Progenitor cell of endocrine pancreas (in vitro differentiated cells): Measurements from ENCODE around the gene DHDH. TPM values are rescaled to one million over a fixed set of nuclear protein-coding genes. Genes with fewer than 3 reads are reported as not detected.

Source experiments
- DNase-seq: peaks from one replicate; pipeline ENCODE4 v3.0.0; 2021; ENCODE audit warnings: low spot score; ENCODE audit not compliant: unreplicated experiment
- H3K27ac Mint-ChIP-seq: 2 replicates; pipeline ENCODE4 v1.8.0; 2021; ENCODE audit warnings: mild to moderate bottlenecking, moderate library complexity, mixed read lengths
- H3K27me3 Mint-ChIP-seq: 2 replicates; pipeline ENCODE4 v1.8.0; 2021; ENCODE audit warnings: mixed read lengths
- H3K36me3 Mint-ChIP-seq: 2 replicates; pipeline ENCODE4 v1.8.0; 2022; ENCODE audit warnings: mixed read lengths; ENCODE audit not compliant: insufficient read depth
- H3K4me1 Mint-ChIP-seq: 2 replicates; pipeline ENCODE4 v1.8.0; 2021; ENCODE audit warnings: low read depth, mixed read lengths
- H3K4me3 Mint-ChIP-seq: 2 replicates; pipeline ENCODE4 v1.8.0; 2021; ENCODE audit warnings: low read depth, mild to moderate bottlenecking, moderate library complexity, mixed read lengths
- H3K9me3 Mint-ChIP-seq: 2 replicates; pipeline ENCODE4 v1.8.0; 2021; ENCODE audit warnings: low read depth, mixed read lengths
- CTCF ChIP-seq: fragments of 200-600 bp; sonication (generic); IDR thresholded peaks from one replicate; pipeline ENCODE4 v1.5.0; 2021; ENCODE audit warnings: antibody characterized with exemption, mild to moderate bottlenecking; ENCODE audit not compliant: unreplicated experiment
- total RNA-seq: library from RNA; stranded (reverse); gene quantifications from 2 replicates; pipeline ENCODE4 v1.2.1, GENCODE V29; 2021

Gene DHDH
- total RNA-seq, 1 donor from 2014 or later = 1.8 TPM

GRCh38 chr19:48963371-48964204 lies 30.1 kb downstream of the DHDH start:
- no peak for TF ChIP-seq CTCF
- DNase-seq = peak; percentile 74
- Mint-ChIP-seq H3K9me3 (no peaks in the 10 kb centered on the region), H3K27me3 (no peaks in the 10 kb centered on the region), H3K36me3 (peaks cover 24% of the 10 kb centered on the region), H3K4me1 (peaks cover 44% of the 10 kb centered on the region), H3K27ac (peak overlapping the region; percentile 98), H3K4me3 (peak overlapping the region; percentile 100)

GRCh38 chr19:48964205-48965039 lies 30.9 kb downstream of the DHDH start:
- Mint-ChIP-seq H3K36me3 (peaks cover 27% of the 10 kb centered on the region), H3K4me1 (peaks cover 44% of the 10 kb centered on the region), H3K4me3 (peak overlapping the region; percentile 100), H3K27me3 (no peaks in the 10 kb centered on the region), H3K27ac (peak overlapping the region; percentile 98), H3K9me3 (no peaks in the 10 kb centered on the region)
- TF ChIP-seq CTCF = no peak
- no peak for DNase-seq

GRCh38 chr19:48965040-48965805 lies 31.7 kb downstream of the DHDH start, which contains the start of gene FTL:
TSS of gene FTL (plus strand) at chr19:48965309. CDS start at chr19:48965508, 199 bp downstream.
- TF ChIP-seq CTCF = no peak

GRCh38 chr19:48965806-48966540 lies 32.5 kb downstream of the DHDH start:
- peak; percentile 77 for DNase-seq
- peak overlapping the region; percentile 100 for H3K4me3 Mint-ChIP-seq
- H3K36me3 Mint-ChIP-seq = peaks cover 27% of the 10 kb centered on the region
- H3K27me3 Mint-ChIP-seq = no peaks in the 10 kb centered on the region
- no peak for TF ChIP-seq CTCF
- no peaks in the 10 kb centered on the region for H3K9me3 Mint-ChIP-seq
- peaks cover 44% of the 10 kb centered on the region for H3K4me1 Mint-ChIP-seq
- H3K27ac Mint-ChIP-seq = peak overlapping the region; percentile 98

More at GRCh38 chr19:48965040-48965805, 31.7 kb downstream of the DHDH start, which contains the start of gene FTL:
- peaks cover 27% of the 10 kb centered on the region for H3K36me3 Mint-ChIP-seq
- DNase-seq = peak; percentile 88
- H3K27me3 Mint-ChIP-seq = no peaks in the 10 kb centered on the region
- H3K27ac Mint-ChIP-seq = peak within 1 kb of the TSS; percentile 98
- H3K9me3 Mint-ChIP-seq = no peaks in the 10 kb centered on the region
- peak within 1 kb of the TSS; percentile 100 for H3K4me3 Mint-ChIP-seq
- H3K4me1 Mint-ChIP-seq = peaks cover 44% of the 10 kb centered on the region
